Testis (tissue), 3 donors: ENCODE measurements around the gene ALG9. TPM values are rescaled to one million over a fixed set of nuclear protein-coding genes. Genes with fewer than 3 reads are reported as not detected.

Source experiments
- DNase-seq: peaks from one replicate; pipeline ENCODE4 v3.0.0-alpha.2; 2019
- H3K27ac ChIP-seq, 2 donors: fragments of 200-600 bp; sonication (generic); one replicate each; pipeline ENCODE4 v1.5.1; 2019
- H3K27me3 ChIP-seq: fragments of 200-600 bp; sonication (generic); one replicate; pipeline ENCODE4 v1.5.1; 2019
- H3K36me3 ChIP-seq: fragments of 200-600 bp; sonication (generic); one replicate; pipeline ENCODE4 v1.5.1; 2017; ENCODE audit warnings: low read depth; ENCODE audit errors: missing control alignments
- H3K4me1 ChIP-seq: fragments of 200-600 bp; sonication (generic); one replicate; pipeline ENCODE4 v1.5.1; 2019
- H3K4me3 ChIP-seq, 2 donors: fragments of 200-600 bp; sonication (generic); one replicate each; pipeline ENCODE4 v1.5.1; 2017 to 2019
- H3K9me3 ChIP-seq: fragments of 200-600 bp; sonication (generic); one replicate; pipeline ENCODE4 v1.5.1; 2017
- POLR2A ChIP-seq: fragments of 450-650 bp; IDR thresholded peaks from one replicate; pipeline ENCODE4 v1.6.1; 2017; ENCODE audit warnings: antibody characterized with exemption, mild to moderate bottlenecking, moderate library complexity
- WGBS, 2 donors: methylation state at CpG; one replicate each; pipeline ENCODE4 v1.1.5; 2018; 5-methylcytosine and 5-hydroxymethylcytosine counted together
- intact Hi-C: fragments of 100-400 bp; cut with DNase I; formaldehyde crosslinking; loops from one replicate; pipeline ENCODE4 v1.15.1; 2023; ENCODE audit warnings: low total_unique reads
- polyA plus RNA-seq: library from polyadenylated mRNA; stranded (reverse); fragments of 350-450 nt; fragmentation: Illumina TruSeq; extraction: RNeasy Lipid Tissue Mini Kit (QIAGEN cat#74804); gene quantifications from one replicate; pipeline ENCODE4 v1.2.3, GENCODE V29; 2014; ENCODE audit warnings: low read depth, low replicate concordance; ENCODE audit not compliant: insufficient read depth
- total RNA-seq, 2 donors: library from RNA; depleted of rRNA; stranded (reverse); fragments of >200 nt; gene quantifications; one replicate each; pipeline ENCODE4 v1.2.3, GENCODE V29; 2016
- TF ChIP-seq, protein P1 (sequence below), 3 experiments: fragments of 450-650 bp in 2 of 3; fragments of 200-600 bp in 1 of 3; sonication (generic) in 1 of 3; IDR thresholded peaks; one replicate each; pipeline ENCODE4 v1.5.1; 2016 to 2019; ENCODE audit warnings: antibody characterized with exemption in 3 of 3, mild to moderate bottlenecking in 2 of 3, moderate library complexity in 1 of 3

Gene ALG9
- total and polyA plus RNA-seq, 3 donors from 2014 or later = 40.1 to 42.0 (median 41.3) TPM

DNA sequence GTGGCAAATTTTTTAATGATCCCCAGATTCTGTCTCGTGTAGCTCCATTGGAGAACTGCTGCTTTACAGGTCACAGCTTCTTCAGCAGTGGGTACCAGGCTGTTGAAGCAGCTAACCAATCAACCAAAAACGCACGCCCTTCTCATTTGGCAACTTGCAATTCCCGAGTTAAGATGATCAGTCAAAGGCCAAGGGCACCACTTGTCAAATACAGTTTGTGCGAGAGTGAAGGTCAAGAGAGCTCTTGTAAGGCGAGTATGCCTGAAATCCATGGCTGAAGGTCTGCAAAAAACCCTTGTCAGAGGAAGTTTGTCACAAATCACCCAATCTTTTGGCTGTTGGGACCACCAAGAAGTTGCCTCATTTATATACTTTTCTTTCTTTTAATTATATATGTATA lies 92.3 kb downstream of the ALG9 start:
- no peak for DNase-seq
- intact Hi-C loops = no loop called here

DNA sequence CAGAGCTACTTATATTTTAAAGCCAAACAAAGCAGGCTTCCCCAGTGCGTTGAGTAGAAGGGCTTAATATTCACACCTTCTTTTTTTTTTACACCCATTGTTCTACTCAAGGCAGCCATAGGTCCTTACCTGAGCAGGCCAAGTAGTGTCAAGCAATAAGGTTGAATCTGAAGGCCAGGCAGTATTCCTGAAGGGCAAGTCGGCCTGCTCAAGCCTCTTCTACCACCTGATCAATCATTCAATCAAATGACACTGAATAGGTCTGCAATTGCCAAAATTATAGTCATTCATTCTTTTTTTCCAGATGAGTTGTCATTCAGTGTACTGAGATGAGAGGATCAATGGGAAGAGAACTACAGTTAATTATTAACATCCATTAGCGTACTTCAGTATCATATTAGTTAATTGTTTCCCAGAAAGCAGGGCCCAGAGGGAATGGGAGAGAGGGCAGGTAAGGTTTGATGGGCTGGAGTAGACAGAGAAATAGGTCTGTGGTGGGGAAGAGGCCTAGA lies 93.3 kb downstream of the ALG9 start:
- no peak for DNase-seq
- H3K27ac ChIP-seq = no peak overlapping the region
- no peaks in the 10 kb centered on the region for H3K9me3 ChIP-seq
- no peaks in the 10 kb centered on the region for H3K27me3 ChIP-seq
- intact Hi-C loops = no loop called here
- no peaks in the 10 kb centered on the region for H3K36me3 ChIP-seq
- WGBS, 2 donors = 82 to 87% methylated on average over 3 of the region's 3 CpGs
- no peaks in the 10 kb centered on the region for H3K4me1 ChIP-seq
- H3K4me3 ChIP-seq = no peak overlapping the region
- TF ChIP-seq POLR2A = no peak

More for the DNA sequence above, 92.3 kb downstream of the ALG9 start:
- no peak for TF ChIP-seq POLR2A
- TF ChIP-seq, protein P1, sequence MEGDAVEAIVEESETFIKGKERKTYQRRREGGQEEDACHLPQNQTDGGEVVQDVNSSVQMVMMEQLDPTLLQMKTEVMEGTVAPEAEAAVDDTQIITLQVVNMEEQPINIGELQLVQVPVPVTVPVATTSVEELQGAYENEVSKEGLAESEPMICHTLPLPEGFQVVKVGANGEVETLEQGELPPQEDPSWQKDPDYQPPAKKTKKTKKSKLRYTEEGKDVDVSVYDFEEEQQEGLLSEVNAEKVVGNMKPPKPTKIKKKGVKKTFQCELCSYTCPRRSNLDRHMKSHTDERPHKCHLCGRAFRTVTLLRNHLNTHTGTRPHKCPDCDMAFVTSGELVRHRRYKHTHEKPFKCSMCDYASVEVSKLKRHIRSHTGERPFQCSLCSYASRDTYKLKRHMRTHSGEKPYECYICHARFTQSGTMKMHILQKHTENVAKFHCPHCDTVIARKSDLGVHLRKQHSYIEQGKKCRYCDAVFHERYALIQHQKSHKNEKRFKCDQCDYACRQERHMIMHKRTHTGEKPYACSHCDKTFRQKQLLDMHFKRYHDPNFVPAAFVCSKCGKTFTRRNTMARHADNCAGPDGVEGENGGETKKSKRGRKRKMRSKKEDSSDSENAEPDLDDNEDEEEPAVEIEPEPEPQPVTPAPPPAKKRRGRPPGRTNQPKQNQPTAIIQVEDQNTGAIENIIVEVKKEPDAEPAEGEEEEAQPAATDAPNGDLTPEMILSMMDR (IDR thresholded peaks at IDR 0.05) = no peak
- Histone ChIP-seq H3K27ac (no peak overlapping the region), H3K4me1 (no peaks in the 10 kb centered on the region), H3K9me3 (no peaks in the 10 kb centered on the region), H3K4me3 (no peak overlapping the region), H3K27me3 (no peaks in the 10 kb centered on the region), H3K36me3 (no peaks in the 10 kb centered on the region)
- WGBS, 2 donors = 80 to 85% methylated on average over 6 of the region's 6 CpGs

DNA sequence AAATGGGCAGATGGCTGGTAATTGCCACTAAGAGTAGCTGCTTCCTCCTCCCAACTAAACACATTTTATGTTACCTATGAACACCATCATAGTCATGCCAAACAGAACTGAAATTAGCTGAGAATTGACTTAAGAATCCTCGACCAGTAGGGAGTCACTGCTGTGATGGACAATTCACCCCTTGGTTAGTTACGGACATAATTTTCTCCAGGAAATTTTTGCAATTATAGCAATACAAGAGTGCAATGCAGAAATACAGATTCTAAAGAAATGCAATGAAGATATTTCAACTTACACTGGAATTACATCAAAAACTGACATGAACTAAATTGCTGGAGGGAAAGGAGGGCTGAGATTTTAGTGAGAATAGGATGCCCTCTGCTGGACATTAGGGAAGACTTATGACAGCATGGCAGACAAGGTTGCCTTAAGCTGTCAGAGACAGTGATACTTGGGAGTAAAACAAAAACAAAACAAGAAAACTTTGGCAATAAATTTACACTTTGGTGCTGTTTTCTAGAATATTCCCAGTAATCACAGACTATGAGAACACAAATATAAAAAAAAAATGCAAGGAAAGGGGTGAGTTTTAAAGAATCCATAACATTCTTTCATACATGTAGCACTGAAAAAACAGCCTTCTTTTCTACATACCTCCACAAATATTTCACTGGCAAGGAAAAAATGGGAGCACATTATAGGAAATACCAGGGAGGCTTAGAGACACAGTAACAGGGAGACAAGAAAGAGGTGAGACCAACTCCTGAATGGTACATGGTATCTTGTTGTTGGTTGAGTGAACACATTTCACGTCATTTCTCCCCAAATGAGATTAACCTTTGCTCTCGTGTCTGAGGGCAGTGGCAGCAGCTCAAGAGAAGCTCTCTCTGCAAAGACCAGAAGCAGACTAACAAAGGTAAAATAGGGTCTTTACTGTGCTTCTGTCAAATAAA lies 94.0 kb downstream of the ALG9 start:
- intact Hi-C loops = no loop called here
- 80 to 81% methylated on average over 4 of the region's 4 CpGs for WGBS, 2 donors
- no peaks in the 10 kb centered on the region for H3K9me3 ChIP-seq
- TF ChIP-seq POLR2A = no peak
- TF ChIP-seq, protein P1 (IDR thresholded peaks at IDR 0.05) = peak; percentile 64 to 86 (median 84)
- no peak overlapping the region for H3K4me3 ChIP-seq
- H3K27me3 ChIP-seq = no peaks in the 10 kb centered on the region
- H3K4me1 ChIP-seq = no peaks in the 10 kb centered on the region
- no peak overlapping the region for H3K27ac ChIP-seq
- DNase-seq = peak; percentile 30
- H3K36me3 ChIP-seq = no peaks in the 10 kb centered on the region

DNA sequence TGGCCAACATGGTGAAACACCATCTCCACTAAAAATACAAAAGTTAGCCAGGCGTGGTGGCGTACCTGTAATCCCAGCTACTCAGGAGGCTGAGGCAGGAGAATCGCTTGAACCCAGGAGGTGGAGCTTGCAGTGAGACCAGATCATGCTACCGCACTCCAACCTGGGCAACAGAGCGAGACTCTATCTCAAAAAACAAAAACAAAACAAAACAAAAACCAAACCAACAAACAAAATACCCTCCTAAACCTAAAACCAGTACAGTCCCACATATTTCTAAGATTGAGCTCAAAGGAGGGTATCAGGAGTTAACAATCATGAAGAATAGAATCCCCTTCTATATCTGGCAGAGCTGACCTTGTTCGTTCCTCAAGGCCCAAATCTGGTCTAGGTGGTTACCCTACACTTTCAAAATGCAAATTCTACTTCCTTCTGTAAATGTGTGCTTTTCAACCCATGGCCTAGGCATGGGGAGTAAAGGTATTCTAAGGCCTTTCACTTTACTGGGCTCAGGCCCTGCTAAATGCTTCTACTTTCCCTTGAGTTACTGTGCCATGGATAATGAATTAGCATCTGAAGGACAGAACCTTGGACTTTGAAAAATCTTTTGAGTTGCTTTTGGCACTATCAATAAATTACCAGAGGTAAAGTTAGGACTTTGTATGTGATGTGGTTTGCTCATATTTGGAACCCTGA lies 94.8 kb downstream of the ALG9 start:
- DNase-seq = no peak
- Histone ChIP-seq H3K4me1 (no peaks in the 10 kb centered on the region), H3K36me3 (no peaks in the 10 kb centered on the region), H3K27ac (no peak overlapping the region), H3K4me3 (no peak overlapping the region), H3K9me3 (no peaks in the 10 kb centered on the region), H3K27me3 (no peaks in the 10 kb centered on the region)
- WGBS, 2 donors = 85 to 90% methylated on average over 6 of the region's 6 CpGs
- intact Hi-C loops = no loop called here
- no peak for TF ChIP-seq POLR2A
- TF ChIP-seq, protein P1 (IDR thresholded peaks at IDR 0.05) = no peak
